Endothelial cell of umbilical vein (primary cell): ENCODE data around the gene INSRR. TPM values are rescaled to one million over a fixed set of nuclear protein-coding genes. Genes with fewer than 3 reads are reported as not detected.

Source experiments
- BruUV-seq: library from RNA; stranded (reverse); fragments of 400-500 nt; replicated peaks from 2 replicates; lab custom pipeline; 2021; lab: Mats Ljungman, UMichigan
- CTCF ChIA-PET: fragments of 300-600, 350-600 bp; sonication (Branson Sonifier 250); formaldehyde crosslinking; loops from one replicate; lab custom pipeline; 2021; ENCODE audit warnings: antibody characterized with exemption, inconsistent platforms; lab: Charles Lee
- POLR2A ChIA-PET: fragments of 300-600, 350-600 bp; sonication (Branson Sonifier 250); formaldehyde crosslinking; loops from one replicate; lab custom pipeline; 2021; ENCODE audit warnings: antibody characterized with exemption, inconsistent platforms; lab: Charles Lee
- DNase-seq: peaks from one replicate; pipeline ENCODE4 v3.0.0-alpha.2; 2011; ENCODE audit warnings: low read depth, low spot score
- FAIRE-seq: peaks from 2 replicates; lab custom pipeline; 2011; peaks lifted over from hg19 to GRCh38; lab: Jason Lieb, UNC
- H2AFZ ChIP-seq: 2 replicates; pipeline ENCODE4 v1.6.0; 2012; ENCODE audit warnings: low read depth, low read length, control low read depth, inconsistent platforms
- H3K27ac ChIP-seq: 2 replicates; pipeline ENCODE4 v1.5.1; 2011; ENCODE audit warnings: low read depth, mild to moderate bottlenecking, control low read depth, low read length, moderate library complexity; ENCODE audit not compliant: insufficient read depth
- H3K27me3 ChIP-seq, 2 experiments: 2 replicates each; pipeline versions ENCODE4 v1.6.0 to v1.6.1; 2011; ENCODE audit warnings: low read length in 2 of 2, mixed read lengths in 1 of 2; ENCODE audit not compliant: control insufficient read depth in 2 of 2, insufficient read depth in 2 of 2
- H3K36me3 ChIP-seq, 2 experiments: 2 replicates in 1 of 2; 3 replicates in 1 of 2; pipeline ENCODE4 v1.5.1; 2011; ENCODE audit warnings: low read length in 2 of 2, mild to moderate bottlenecking in 1 of 2, moderate library complexity in 1 of 2; ENCODE audit not compliant: control insufficient read depth in 2 of 2, insufficient read depth in 2 of 2; ENCODE audit errors: extremely low read depth in 1 of 2
- H3K4me1 ChIP-seq: 3 replicates; pipeline ENCODE4 v1.5.1; 2011; ENCODE audit warnings: mild to moderate bottlenecking, low read length; ENCODE audit not compliant: control insufficient read depth, insufficient read depth; ENCODE audit errors: extremely low read depth
- H3K4me2 ChIP-seq: 2 replicates; pipeline ENCODE4 v1.6.1; 2011; ENCODE audit warnings: low read length, control low read depth, mixed read lengths; ENCODE audit not compliant: insufficient read depth
- H3K4me3 ChIP-seq, 3 experiments: fragments of 200-600 bp in 1 of 3; sonication (generic), shearing (Covaris generic) in 1 of 3; replicated peaks in 1 of 3; 2 replicates each; pipeline ENCODE4 v1.5.1; 2011 to 2016; ENCODE audit warnings: control low read depth in 3 of 3, low read length in 3 of 3, mild to moderate bottlenecking in 2 of 3, inconsistent platforms in 1 of 3, low read depth in 1 of 3, moderate library complexity in 1 of 3; ENCODE audit not compliant: insufficient read depth in 1 of 3
- H3K79me2 ChIP-seq: 2 replicates; pipeline ENCODE4 v1.6.0; 2012; ENCODE audit warnings: low read length, inconsistent platforms; ENCODE audit not compliant: control insufficient read depth, insufficient read depth
- H3K9ac ChIP-seq: replicated peaks from 2 replicates; pipeline ENCODE3; 2011; ENCODE audit warnings: low read length, control low read depth; ENCODE audit not compliant: insufficient read depth; ENCODE audit errors: extremely low read depth
- H3K9me1 ChIP-seq: replicated peaks from 3 replicates; pipeline ENCODE4 v1.6.0; 2011; ENCODE audit warnings: mild to moderate bottlenecking, low read length; ENCODE audit not compliant: control insufficient read depth, insufficient read depth; ENCODE audit errors: extremely low read depth
- H3K9me3 ChIP-seq: replicated peaks from 2 replicates; pipeline ENCODE4 v1.5.1; 2012; ENCODE audit warnings: low read length, inconsistent platforms; ENCODE audit not compliant: control insufficient read depth, insufficient read depth
- H4K20me1 ChIP-seq: replicated peaks from 2 replicates; pipeline ENCODE3; 2011; ENCODE audit warnings: mild to moderate bottlenecking, low read length; ENCODE audit not compliant: control insufficient read depth, insufficient read depth; ENCODE audit errors: extremely low read depth
- EZH2 ChIP-seq: IDR thresholded peaks from 2 replicates; pipeline ENCODE4 v1.6.1; 2012; ENCODE audit warnings: borderline replicate concordance, low read depth, mild to moderate bottlenecking, moderate library complexity, low read length, inconsistent platforms; ENCODE audit not compliant: severe bottlenecking
- FOS ChIP-seq: IDR thresholded peaks from 2 replicates; pipeline ENCODE4 v1.6.1; 2011; ENCODE audit warnings: mild to moderate bottlenecking, low read length, moderate library complexity, borderline replicate concordance; ENCODE audit not compliant: insufficient read depth
- GATA2 ChIP-seq: IDR thresholded peaks from 2 replicates; pipeline ENCODE4 v1.7.0; 2011; ENCODE audit warnings: low read depth, mild to moderate bottlenecking, moderate library complexity, mixed read lengths, low read length; ENCODE audit not compliant: insufficient read length, insufficient read depth
- JUN ChIP-seq: IDR thresholded peaks from 2 replicates; pipeline ENCODE4 v1.6.1; 2011; ENCODE audit warnings: borderline replicate concordance, low read depth; ENCODE audit not compliant: insufficient read length, insufficient read depth
- MYC ChIP-seq: IDR thresholded peaks from one replicate; pipeline ENCODE4 v1.6.1; 2011; ENCODE audit warnings: mild to moderate bottlenecking, low read depth, low read length
- POLR2A ChIP-seq: IDR thresholded peaks from 2 replicates; pipeline ENCODE4 v1.6.1; 2012; ENCODE audit warnings: low read depth, mild to moderate bottlenecking, control low read depth, low read length
- POLR2AphosphoS5 ChIP-seq: IDR thresholded peaks from 2 replicates; pipeline ENCODE4 v1.6.1; 2012; ENCODE audit warnings: low read depth, mild to moderate bottlenecking, control low read depth, low read length, moderate library complexity; ENCODE audit not compliant: insufficient read depth
- dilution Hi-C: fragments of 300-500 bp; cut with MboI; formaldehyde crosslinking; loops from one replicate; pipeline ENCODE4 v1.15.0; 2019; ENCODE audit warnings: low sequenced_read_pairs; ENCODE audit not compliant: extremely low pct_ligation_motif_present
- intact Hi-C: fragments of 100-400 bp; cut with micrococcal nuclease; formaldehyde crosslinking; loops from one replicate; pipeline ENCODE4 v1.10.0; 2022
- polyA plus RNA-seq, 4 experiments: library from polyadenylated mRNA; depleted of rRNA in 3 of 4; stranded (reverse) in 3 of 4; unstranded in 1 of 4; fragments of >200 nt; gene quantifications; 2 replicates each; pipeline versions ENCODE4 v1.2.1 to v1.2.3, GENCODE V29; 2011 to 2012; ENCODE audit warnings: missing spikeins in 1 of 4
- total RNA-seq: library from RNA; stranded (reverse); gene quantifications from 2 replicates; pipeline ENCODE4 v1.2.3, GENCODE V29; 2021
- TF ChIP-seq, protein P1 (sequence below): IDR thresholded peaks from 2 replicates; pipeline ENCODE4 v1.6.1; 2011; ENCODE audit not compliant: insufficient read depth, insufficient read length
- TF ChIP-seq, protein P2 (sequence below), 2 donors: IDR thresholded peaks; 1 replicate in 1 of 2; 2 replicates in 1 of 2; pipeline ENCODE4 v1.5.1; 2011; ENCODE audit warnings: low read length in 2 of 2, mild to moderate bottlenecking in 2 of 2, moderate library complexity in 2 of 2, control low read depth in 1 of 2, inconsistent platforms in 1 of 2, low read depth in 1 of 2; ENCODE audit not compliant: insufficient read depth in 1 of 2; ENCODE audit errors: extremely low read depth in 1 of 2

The INSRR gene
- total and polyA plus RNA-seq, 2 donors (not counting 3 experiments of a cell fraction or from before 2014, with no cell fraction given): not detected

DNA sequence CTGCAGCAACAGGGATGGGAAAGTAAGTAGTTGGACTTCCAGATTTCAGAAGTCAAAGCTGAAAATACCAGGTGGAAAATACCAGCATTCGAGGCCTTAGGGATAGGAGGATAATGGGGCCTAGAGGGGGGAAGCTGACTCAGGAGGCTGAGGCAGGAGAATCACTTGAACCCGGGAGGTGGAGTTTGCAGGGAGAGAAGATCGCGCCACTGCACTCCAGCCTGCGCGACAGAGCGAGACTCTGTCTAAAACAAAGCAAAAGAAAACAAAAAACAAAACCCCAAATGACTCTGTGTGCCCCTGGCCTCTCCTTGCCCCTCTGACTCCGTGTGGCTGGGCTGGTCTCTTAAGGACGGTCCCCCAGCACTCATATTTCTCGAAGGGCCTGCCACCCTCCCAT is 45.6 kb downstream of the INSRR start:
- peaks cover 33% of the 10 kb centered on the region for H3K4me1 ChIP-seq
- peak; percentile 50 for FAIRE-seq
- no peaks in the 10 kb centered on the region for H3K79me2 ChIP-seq
- no peaks in the 10 kb centered on the region for H3K9me3 ChIP-seq
- H3K27ac ChIP-seq: no peak overlapping the region
- peak overlapping the region in 1 of 3 experiments; percentile 24 for H3K4me3 ChIP-seq
- dilution Hi-C loops: no loop called here
- POLR2A ChIA-PET: no interaction called here
- no peaks in the 10 kb centered on the region for H4K20me1 ChIP-seq
- no peaks in the 10 kb centered on the region for H3K27me3 ChIP-seq
- peak overlapping the region; percentile 41 for H3K4me2 ChIP-seq
- TF ChIP-seq JUN (no peak), EZH2 (no peak), POLR2AphosphoS5 (no peak), GATA2 (no peak), MYC (no peak), POLR2A (no peak), FOS (no peak)
- TF ChIP-seq, protein P1, sequence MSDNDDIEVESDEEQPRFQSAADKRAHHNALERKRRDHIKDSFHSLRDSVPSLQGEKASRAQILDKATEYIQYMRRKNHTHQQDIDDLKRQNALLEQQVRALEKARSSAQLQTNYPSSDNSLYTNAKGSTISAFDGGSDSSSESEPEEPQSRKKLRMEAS: no peak
- TF ChIP-seq, protein P2, sequence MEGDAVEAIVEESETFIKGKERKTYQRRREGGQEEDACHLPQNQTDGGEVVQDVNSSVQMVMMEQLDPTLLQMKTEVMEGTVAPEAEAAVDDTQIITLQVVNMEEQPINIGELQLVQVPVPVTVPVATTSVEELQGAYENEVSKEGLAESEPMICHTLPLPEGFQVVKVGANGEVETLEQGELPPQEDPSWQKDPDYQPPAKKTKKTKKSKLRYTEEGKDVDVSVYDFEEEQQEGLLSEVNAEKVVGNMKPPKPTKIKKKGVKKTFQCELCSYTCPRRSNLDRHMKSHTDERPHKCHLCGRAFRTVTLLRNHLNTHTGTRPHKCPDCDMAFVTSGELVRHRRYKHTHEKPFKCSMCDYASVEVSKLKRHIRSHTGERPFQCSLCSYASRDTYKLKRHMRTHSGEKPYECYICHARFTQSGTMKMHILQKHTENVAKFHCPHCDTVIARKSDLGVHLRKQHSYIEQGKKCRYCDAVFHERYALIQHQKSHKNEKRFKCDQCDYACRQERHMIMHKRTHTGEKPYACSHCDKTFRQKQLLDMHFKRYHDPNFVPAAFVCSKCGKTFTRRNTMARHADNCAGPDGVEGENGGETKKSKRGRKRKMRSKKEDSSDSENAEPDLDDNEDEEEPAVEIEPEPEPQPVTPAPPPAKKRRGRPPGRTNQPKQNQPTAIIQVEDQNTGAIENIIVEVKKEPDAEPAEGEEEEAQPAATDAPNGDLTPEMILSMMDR (IDR thresholded peaks at IDR 0.05; ENCODE audit: extremely low read depth in 1 of 2, insufficient read depth in 1 of 2, low read depth in 1 of 2, low read length in 2 of 2): no peak
- CTCF ChIA-PET: interaction anchor here (0.9 to 5.0 kb wide), 12 partner anchors 11 to 115 kb away, joined by 4 to 67 read pairs (median 5); partner anchors contain the start of genes INSRR and NTRK1
- no peak for DNase-seq
- no peaks in the 10 kb centered on the region for H3K9me1 ChIP-seq
- no peak overlapping the region for H3K9ac ChIP-seq
- H2AFZ ChIP-seq: peak overlapping the region; percentile 78
- H3K36me3 ChIP-seq: no peaks in the 10 kb centered on the region
- intact Hi-C loops: no loop called here
- no TSS peak for BruUV-seq
